Left colon (tissue), 2 donors: ENCODE data around the gene ZNF330. TPM values are rescaled to one million over a fixed set of nuclear protein-coding genes. Genes with fewer than 3 reads are reported as not detected.
"Not testable (repeated sequence)": the region's sequence is repeated elsewhere in the genome, so short reads cannot be mapped to it uniquely, and the experiment has no call there.

Source experiments
- ATAC-seq: fragments of 200-7000 bp; cut with Tn5 transposase; one replicate; pipeline ENCODE4 v1.9.1; 2020; ENCODE audit warnings: mild to moderate bottlenecking, moderate library complexity
- DNase-seq, 2 donors: peaks; one replicate each; pipeline ENCODE4 v3.0.0-alpha.2; 2020
- intact Hi-C, 2 donors: fragments of 100-400 bp; cut with DNase I in 1 of 2; cut with micrococcal nuclease in 1 of 2; formaldehyde crosslinking; loops; one replicate each; pipeline versions ENCODE4 v1.11.2 to v1.14.0; 2022; cut with DNase I, micrococcal nuclease
- long read RNA-seq: library from polyadenylated mRNA; unstranded; transcript quantifications from one replicate; pipeline ENCODE4 v2.0.0, GENCODE V29; 2021
- total RNA-seq, 2 donors: library from RNA; stranded (reverse); fragmentation: NEBNext Ultra II Directional; extraction: Animal tissue kit (Norgen Biotek cat#: 25700); gene quantifications; one replicate each; pipeline ENCODE4 v1.2.1, GENCODE V29; 2021
- donor health status: DM: no; HTN: no; CAD: no.
- donor health status: DM: yes; HTN: yes; CAD: no.

ZNF330 gene
- total RNA-seq = 10 to 100 TPM; 21.9 to 30.7 TPM
- long read RNA-seq = 0 reads

DNA sequence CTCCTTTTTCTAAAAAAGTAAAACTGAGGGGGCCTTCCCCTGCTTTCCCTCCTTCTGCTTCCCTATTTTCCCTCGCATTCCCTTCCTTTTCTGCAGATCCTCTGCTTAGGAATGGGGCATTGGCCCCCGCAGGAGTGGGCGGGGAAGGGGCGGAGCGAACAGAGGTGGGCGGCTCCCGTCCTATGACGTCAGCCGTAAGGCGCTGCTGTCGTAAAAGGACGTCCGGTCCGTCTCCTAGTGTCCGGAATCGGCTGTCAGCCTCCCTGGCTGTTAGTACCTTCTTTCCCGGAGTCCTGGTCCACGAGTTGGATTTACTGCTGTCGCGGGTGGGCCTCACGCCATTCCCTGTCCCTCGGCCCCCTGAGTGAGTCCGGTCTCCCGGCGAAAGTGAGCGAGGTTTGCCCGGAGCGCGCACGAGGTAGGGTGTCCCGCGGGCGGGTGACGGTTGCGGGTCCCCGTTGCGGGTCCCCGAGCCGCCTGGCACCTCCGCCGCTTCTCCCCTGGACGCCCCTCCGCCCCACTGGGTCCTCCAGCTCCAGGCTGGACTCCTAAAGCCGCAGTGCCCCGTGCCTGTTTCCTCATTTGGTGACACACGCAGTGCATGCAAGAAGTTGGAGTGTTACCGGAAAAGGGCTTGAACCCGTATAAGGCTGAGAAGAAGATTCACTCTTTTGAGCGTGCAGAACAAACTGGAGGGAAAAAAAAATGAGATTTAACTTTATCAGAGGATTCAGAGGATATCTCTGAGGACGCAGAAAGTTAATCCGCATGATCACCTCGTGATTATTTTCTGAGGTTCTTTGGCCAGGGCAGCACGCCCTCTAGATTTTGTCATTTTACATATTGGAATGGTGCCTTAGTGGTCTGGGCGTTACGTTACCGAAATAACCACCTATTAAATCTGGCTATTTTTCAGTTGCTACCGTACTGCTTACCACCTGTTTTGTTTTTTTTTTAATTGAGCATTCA, at the start of gene ZNF330:
Gene ZNF330 (plus strand): TSS at position 205 of the 969 bp plus-strand sequence. CDS start 1,477 bp downstream, outside the sequence.
- intact Hi-C loops = no loop called here
- peak; percentile 88 to 96 for DNase-seq
- peak; percentile 99 for ATAC-seq

DNA sequence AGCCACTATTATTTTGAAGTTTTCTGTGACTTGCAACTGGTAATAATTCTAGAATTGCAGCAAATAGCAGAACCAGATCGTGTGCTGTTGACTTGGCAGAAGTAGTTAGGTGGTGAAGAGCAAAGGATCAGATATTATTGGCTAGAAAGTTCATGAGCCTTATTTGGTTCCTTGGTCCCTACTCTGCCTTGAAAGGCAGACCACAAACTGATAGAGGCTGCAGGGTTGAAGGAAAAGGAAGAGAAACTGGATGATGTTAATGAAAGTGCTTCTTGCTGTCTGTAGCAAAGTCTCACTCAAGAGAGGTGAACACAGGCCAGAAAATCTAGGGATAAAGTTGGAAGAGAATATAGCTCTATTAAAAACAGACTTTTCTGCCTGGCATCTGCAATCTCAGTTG, 46.2 kb upstream of the ZNF330 start:
- ATAC-seq (no peak), DNase-seq (no peak)
- intact Hi-C loops = no loop called here

DNA sequence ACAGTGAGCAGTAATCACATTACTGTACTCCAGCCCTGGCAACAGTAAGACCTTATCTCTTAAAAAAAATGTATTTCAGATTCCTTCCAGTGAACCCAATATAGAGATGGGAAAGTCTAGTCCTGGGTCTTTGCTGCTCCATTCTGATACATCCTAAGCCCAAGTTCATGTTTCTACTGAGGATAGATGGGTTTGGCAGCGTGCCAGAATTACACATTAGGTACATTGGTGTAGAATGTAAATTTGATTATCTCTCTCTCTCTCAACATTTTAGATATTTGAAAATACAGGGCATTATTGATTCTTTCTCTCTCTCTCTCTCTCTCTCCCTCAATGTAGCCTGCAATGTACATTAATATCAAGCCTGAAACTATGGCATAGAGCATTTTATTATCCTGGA, 43.5 kb upstream of the ZNF330 start:
- DNase-seq (no peak), ATAC-seq (no peak)
- intact Hi-C loops = no loop called here

DNA sequence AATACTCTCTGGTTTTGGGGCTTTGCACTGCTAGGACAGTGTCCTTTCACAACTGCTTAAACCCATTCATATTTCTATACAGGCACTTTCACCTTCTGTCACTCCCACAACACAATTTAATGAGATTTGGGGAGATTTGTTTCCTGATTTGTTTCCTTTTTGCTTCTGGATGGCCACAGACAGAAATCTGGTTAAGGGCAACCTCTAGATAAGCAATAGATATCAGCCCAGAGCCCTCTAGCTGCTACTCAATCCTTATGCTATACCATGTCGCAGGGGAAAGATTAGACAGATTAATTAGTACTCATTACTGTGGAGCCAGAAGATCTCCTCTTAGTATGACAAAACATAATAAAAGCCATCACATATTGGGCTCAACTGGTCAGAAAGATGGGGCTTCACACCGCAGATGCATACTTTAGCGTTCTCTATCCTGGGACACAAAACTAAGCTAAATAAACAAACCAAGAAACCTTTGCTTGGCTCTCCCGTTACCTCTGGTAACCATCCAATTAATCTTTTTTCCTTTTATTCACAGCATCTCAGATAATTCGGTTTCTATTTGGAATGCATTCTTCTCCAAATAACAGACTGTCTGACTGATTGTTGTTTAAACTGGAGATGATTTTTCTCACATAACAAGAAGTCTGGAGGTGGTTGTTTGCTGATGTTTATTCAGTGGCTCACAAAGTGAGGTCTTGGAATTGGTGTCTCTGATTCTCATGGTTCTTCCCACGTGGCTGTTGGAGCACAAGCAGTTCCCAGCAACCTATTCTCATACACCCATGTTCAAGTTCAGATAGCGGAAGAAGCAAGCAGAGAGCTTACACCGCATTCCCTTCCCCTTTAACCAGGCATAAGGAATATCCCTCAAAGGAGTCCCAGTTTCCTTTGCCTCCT, 41.0 kb upstream of the ZNF330 start:
- ATAC-seq (no peak), DNase-seq (no peak)
- intact Hi-C loops = no loop called here

DNA sequence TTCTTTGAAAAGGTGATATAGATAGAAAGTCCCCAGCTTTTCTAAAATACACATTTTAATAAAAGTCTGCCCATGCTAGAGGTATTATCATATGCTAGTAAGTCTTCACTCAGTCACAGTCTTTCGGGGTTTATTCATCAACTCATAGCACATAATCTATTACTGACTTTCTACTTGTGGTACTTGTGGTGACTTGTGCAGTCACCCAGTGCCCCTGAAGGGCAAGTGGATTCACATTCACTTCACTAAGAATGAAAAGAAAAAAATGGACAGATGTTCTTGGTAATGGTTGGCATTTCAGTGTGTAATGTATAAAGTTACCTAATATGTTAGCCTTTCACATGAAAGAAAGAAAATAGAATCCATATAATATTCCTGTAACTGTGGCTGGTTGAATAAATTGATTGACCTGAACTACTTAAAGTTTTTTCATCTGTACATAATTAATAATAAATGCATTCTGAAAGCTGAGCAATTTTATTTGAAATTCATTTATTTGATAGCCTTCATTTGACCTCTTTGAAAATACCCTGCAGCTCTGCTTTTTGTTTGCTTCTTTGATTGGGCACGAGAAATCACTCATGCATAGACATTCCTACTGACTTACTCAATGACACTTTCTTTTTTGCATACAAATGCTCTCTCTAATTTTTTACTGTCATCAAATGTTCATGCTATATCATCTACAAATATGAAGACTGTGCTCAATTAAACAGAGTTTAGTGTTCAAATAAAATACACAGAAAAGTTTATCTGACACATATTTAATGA, 39.5 kb upstream of the ZNF330 start:
- ATAC-seq = no peak
- no peak for DNase-seq
- intact Hi-C loops = no loop called here

DNA sequence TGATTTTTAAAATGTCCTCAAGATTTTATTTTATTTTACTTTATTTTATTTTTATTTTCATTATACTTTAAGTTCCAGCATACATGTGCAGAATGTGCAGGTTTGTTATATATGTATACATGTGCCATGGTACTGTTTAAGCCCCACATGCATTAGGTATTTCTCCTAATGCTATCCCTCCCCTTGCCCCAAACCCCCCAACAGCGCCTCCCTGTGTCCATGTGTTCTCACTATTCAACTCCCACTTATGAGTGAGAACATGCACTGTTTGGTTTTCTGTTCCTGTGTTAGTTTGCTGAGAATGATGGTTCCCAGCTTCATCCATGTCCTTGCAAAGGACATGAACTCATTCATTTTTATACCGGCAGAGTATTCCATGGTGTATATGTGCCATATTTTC, 37.2 kb upstream of the ZNF330 start:
- DNase-seq, intact Hi-C loops, ATAC-seq: not testable (repeated sequence)

DNA sequence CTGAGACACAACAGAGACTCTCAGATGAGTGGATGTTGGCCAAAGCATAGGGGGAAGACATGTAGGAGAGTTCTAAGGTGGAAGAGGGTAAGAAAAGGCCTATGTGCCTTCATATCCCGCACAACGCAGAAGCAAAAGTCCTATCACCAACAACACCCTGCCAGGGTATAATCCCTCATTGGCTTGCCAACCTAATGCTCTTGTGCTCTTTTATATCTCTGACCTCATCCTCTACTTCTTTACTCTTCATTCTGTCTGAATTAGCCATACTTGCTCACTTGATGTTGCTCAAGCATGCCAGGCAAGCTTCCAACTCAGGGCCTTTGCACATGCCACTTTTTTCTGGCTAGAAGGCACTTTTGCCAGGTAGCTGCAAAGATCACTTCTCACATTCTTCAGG, 28.1 kb upstream of the ZNF330 start:
- ATAC-seq (no peak), DNase-seq (no peak)
- intact Hi-C loops = no loop called here

DNA sequence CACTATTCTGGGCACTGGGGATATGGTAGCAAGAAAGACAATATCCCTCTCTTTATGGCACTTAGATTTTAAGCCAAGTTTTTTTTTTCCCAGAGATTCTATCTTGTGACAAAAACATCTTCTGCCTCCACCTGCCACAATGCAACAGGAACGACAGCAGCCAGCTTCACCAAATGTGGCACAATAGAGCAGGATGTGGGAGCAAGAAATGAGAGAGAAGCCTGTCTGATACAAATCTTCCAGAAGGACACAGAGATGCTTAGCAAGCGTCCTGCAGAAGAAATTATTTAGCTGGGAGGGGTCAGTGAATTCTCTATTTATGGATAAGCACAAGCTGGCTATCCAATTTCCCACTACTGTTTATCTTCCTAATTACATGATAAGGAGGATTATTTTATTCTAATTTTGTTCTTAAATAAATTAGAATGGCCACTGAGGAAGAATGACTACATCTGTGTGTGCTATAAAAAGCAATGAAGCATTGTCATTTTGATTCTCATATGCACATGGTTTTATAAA, 27.1 kb upstream of the ZNF330 start:
- DNase-seq (no peak), ATAC-seq (no peak)
- intact Hi-C loops = no loop called here

DNA sequence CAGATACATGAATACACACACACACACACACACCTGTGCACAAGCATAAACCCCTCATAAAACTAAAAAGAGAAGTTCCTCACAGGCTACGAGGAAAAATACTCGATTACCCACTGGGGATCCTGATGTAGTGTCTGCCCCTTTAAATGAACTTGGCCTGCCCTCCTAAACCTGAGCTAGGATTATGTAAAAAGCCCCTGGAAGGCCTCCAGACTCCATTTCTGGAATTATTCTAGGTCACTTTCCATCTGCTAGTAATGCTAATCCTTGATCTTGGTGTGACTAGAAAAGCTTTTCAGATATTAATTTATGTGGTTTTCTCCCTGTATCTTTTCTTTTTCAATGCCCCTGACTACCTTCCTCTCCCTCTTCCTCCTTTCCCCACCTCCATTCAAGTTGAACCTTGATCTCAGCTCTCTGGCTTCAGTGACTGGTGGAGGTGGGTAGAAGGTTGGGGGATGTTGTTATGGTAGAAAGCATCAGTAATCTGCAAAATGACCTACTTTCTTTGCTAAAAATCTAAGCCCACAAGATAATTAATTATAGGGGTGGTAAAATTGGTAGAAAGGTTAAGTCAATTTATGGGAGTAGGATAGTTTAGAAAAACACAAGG, 25.5 kb upstream of the ZNF330 start:
- intact Hi-C loops = no loop called here
- ATAC-seq (no peak), DNase-seq (no peak)

DNA sequence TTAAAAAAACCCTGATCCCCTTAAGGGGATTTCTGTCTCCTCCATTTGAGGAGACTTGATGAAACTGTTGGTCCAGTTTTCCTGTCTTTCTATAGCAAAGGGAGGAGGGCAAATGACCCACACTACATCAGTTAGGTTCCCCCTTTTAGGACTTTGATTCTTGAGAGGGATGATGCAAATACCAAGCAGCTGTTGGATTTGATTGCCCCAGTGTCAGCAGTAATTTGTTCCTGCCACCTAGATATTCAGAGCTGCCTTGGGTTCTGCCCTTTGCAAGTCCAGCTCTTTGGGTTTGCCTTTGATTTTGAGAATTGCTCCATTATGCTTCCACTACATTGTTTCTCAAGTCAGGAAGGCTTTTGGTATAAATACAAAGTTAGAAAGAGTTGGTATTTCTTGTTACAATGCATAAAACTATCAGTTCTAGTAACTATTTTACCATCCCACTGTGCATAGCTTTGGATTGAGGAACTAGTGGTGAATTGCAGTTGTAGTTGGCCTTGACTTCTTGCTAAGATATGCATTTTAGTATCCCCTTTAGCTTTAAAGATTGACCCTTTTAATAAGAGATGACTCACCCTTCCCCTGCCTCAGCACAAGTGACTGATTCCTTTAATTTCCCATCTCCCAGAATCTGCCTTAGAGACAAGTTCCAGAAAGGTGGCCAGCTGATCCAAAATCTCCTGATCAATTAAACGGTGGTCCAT, 24.3 kb upstream of the ZNF330 start:
- intact Hi-C loops = no loop called here
- DNase-seq (no peak), ATAC-seq (no peak)

DNA sequence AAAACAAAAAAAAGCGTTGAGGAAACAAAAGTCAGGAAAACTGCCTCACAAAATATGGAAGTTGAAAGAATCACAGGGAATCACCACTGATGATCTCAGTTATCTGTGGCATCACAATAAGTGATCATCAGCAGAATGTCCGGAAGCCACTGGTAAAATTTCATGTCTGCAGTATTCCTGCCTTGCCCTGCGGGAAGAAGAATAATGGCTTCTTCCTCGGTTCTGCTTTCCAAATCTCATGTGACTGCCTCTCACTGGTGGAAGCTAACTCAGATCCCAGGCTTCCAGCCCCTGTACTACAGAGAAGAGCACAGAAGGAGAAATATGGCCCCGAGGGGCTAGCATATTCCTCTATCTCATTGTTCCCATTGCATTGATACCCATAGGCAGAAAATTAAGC, 12.7 kb upstream of the ZNF330 start:
- no peak for ATAC-seq

DNA sequence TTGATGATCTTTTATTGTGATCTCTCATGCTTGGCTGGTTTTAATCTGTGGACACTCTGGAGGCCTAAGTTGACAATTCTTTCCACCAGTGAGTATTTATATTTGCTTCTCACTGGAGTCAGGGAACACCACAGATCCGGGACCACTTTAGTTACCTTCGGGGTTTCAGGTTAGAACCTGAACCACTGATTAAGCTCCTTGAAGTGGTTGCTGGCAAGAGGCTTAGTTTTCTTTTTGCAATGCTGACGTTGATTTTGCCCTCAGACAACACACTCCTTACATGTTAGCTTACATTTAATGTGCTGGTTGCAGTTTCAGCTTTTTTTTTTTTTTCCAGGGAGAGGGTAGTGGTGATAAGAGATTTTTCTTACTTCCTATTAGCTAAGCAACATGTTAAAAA, 10.5 kb upstream of the ZNF330 start:
- no peak for DNase-seq
- intact Hi-C loops = no loop called here
- no peak for ATAC-seq

More for the DNA sequence above, 12.7 kb upstream of the ZNF330 start:
- intact Hi-C loops = no loop called here
- no peak for DNase-seq

DNA sequence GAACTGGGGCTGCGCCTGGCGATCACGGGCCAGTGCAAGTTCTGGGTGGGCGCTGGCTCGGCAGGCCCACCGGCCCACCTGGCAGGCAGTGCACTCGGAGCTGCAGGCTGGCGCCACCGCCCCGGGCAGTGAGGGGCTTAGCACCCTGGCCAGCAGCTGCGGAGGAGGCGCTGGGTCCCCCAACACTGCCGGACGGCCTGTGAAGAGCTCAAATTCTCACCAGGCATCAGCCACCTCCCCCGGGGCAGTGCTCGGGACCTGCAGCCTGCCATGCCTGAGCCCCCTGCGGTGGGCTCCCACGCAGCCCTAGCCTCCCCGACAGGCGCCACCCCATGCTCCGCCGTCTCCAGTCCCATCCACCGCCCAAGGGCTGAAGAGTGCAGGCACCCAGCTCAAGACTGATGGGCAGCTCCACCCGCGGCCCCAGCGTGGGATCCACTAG, 7.1 kb upstream of the ZNF330 start:
- ATAC-seq = no peak

DNA sequence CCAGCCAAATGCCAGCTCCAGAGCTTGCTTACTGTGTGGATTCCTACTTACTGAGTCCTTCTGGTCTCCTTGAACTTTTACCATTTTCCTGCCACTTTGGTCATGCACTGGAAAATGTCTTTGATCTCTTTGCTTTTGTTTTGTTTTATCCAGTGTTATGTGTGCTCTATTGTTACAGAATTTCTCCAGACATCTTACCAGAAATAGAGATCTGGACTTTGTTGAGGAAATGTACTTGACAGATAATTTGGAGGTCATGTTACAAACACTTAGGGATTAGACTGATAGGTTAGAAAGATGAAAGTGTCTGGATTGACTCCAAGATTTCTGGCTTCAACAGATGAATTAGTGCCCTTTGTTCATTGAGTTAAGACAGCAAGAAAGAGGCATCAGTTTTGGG, 5.7 kb upstream of the ZNF330 start:
- DNase-seq (no peak), ATAC-seq (no peak)
- intact Hi-C loops = no loop called here

More for the DNA sequence above, 7.1 kb upstream of the ZNF330 start:
- no peak for DNase-seq
- intact Hi-C loops = no loop called here

DNA sequence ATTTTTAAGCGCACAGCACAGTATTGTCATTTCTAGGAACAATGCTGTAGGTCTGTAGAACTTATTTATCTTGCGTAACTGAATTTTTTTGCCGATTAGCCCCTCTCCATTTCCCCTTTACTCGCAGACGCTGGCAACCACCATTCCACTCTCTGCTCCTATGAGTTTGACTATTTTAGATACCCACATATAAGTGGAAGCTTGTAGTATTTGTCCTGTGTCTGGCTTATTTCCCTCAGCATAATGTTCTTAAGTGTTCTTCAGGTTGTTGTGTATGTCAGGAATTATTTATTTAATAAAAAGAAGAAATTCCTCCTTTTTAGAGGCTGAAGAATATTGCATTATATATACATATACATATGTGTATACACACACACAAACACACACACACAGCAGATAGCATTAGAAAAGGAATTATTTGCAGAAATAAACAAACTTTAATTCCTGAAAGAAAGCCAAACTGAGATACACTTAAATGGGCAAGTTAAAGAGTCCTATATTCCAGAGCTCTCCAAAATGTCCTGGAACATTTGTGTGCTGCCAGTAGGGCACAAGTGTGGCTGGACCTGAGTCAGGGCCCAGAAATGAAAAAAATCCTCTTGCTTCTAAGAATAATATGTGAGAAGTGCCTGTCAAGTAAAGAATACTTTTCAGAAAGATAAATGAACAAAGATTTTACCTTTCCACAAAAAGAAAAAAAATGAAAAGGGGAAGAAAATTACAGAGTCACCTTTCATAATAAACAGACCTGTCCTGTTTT, 4.5 kb upstream of the ZNF330 start:
- DNase-seq = no peak
- ATAC-seq = no peak
- intact Hi-C loops = no loop called here

DNA sequence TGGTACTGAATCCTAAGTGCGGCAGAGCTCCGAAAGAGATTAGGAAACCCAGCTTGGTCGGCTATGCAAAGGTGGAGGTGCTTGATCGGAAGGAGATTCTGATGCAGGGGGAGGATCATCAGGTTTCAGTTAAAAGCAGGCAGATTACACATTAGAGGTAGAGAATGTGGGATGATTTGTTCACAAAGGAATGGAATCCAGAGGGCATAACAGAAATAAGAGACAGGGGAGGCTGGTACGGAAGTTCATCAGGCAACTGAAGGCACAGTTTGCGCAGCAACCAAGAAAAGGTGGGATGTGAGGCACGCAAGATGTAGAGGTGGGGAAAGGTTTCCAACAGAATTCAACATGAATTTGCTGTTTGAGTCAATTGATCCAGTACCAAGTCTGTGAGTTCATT, 424 bp upstream of the ZNF330 start:
- DNase-seq = peak in 1 of 2 donors; percentile 6
- ATAC-seq = no peak
- intact Hi-C loops = no loop called here

DNA sequence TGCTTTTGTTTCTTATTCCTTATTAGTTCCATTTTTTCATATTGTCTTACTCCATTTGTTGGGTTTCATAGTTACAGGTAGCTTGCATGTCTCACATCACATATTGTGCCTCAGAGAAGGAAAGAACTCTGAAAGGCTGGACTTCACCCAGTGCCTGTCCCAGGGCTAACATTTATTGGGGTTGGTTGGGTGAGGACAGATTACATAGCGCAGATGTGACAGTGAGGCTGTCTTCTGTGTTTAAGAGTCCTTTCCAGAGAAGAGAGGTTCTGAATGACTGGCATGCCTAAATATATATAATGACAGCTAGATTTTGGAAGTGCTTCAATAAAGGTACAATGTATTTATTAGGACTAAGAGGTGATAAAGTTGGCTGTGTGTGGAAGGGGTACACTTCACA, 2.7 kb downstream of the ZNF330 start:
- ATAC-seq (no peak), DNase-seq (no peak)
- intact Hi-C loops = no loop called here
